Upper lobe of left lung (tissue), 6 donors: ENCODE data around the gene CHST11. TPM values are rescaled to one million over a fixed set of nuclear protein-coding genes. Genes with fewer than 3 reads are reported as not detected.

Source experiments
- ATAC-seq, 2 donors: fragments of 200-7000 bp; cut with Tn5 transposase; one replicate each; pipeline ENCODE4 v1.9.1; 2022; ENCODE audit warnings: mild to moderate bottlenecking in 2 of 2, moderate library complexity in 2 of 2; ENCODE audit not compliant: low FRiP score in 2 of 2
- DNase-seq, 2 donors: peaks; one replicate each; pipeline ENCODE4 v3.0.0-alpha.2; 2019 to 2020
- H3K27ac ChIP-seq, 4 donors: fragments of 200-600 bp; sonication (generic); one replicate each; pipeline ENCODE4 v1.5.1; 2016 to 2019
- H3K27me3 ChIP-seq, 4 donors: fragments of 200-600 bp; sonication (generic); one replicate each; pipeline ENCODE4 v1.5.1; 2017 to 2019
- H3K36me3 ChIP-seq, 4 donors: fragments of 200-600 bp; sonication (generic); one replicate each; pipeline ENCODE4 v1.5.1; 2016 to 2019
- H3K4me1 ChIP-seq, 4 donors: fragments of 200-600 bp; sonication (generic); one replicate each; pipeline ENCODE4 v1.5.1; 2018 to 2019
- H3K4me3 ChIP-seq, 4 donors: fragments of 200-600 bp; sonication (generic); one replicate each; pipeline ENCODE4 v1.5.1; 2017 to 2019; ENCODE audit warnings: mild to moderate bottlenecking in 2 of 4, moderate library complexity in 1 of 4
- H3K9me3 ChIP-seq, 4 donors: fragments of 200-600 bp; sonication (generic); one replicate each; pipeline ENCODE4 v1.5.1; 2018 to 2019
- EP300 ChIP-seq, 4 donors: sonication (generic); formaldehyde crosslinking; IDR thresholded peaks; one replicate each; pipeline ENCODE4 v1.5.1; 2017; ENCODE audit warnings: antibody characterized with exemption in 4 of 4, control low read depth in 2 of 4
- POLR2A ChIP-seq, 4 donors: fragments of 450-650 bp; IDR thresholded peaks; one replicate each; pipeline ENCODE4 v1.5.1; 2016 to 2017; ENCODE audit warnings: antibody characterized with exemption in 4 of 4, mild to moderate bottlenecking in 2 of 4
- POLR2AphosphoS5 ChIP-seq, 2 donors: sonication (generic); formaldehyde crosslinking; IDR thresholded peaks; one replicate each; pipeline ENCODE4 v1.5.1; 2017; ENCODE audit warnings: antibody characterized with exemption in 2 of 2
- WGBS, 2 donors: methylation state at CpG; one replicate each; pipeline ENCODE4 v1.1.5; 2017 to 2018; 5-methylcytosine and 5-hydroxymethylcytosine counted together
- total RNA-seq, 6 donors: library from RNA; depleted of rRNA in 4 of 6; stranded (reverse); fragments of >200 nt in 4 of 6; gene quantifications; one replicate each; pipeline versions ENCODE4 v1.1.0 to v1.2.1, GENCODE V29; 2016 to 2021
- TF ChIP-seq, protein P1 (sequence below), 6 experiments: fragments of 450-650 bp in 4 of 6; fragments of 200-600 bp in 2 of 6; sonication (generic) in 2 of 6; IDR thresholded peaks; one replicate each; pipeline ENCODE4 v1.5.1; 2016 to 2019; ENCODE audit warnings: antibody characterized with exemption in 6 of 6
- donor health status: DM: no; HTN: no; CAD: no; lungs with moderate emphysema.
- donor health status: DM: no; HTN: yes; CAD: no; lungs with severe emphysema.

Gene CHST11
- total RNA-seq, 6 donors from 2014 or later: 40.4 to 234 (median 58.4) TPM

DNA sequence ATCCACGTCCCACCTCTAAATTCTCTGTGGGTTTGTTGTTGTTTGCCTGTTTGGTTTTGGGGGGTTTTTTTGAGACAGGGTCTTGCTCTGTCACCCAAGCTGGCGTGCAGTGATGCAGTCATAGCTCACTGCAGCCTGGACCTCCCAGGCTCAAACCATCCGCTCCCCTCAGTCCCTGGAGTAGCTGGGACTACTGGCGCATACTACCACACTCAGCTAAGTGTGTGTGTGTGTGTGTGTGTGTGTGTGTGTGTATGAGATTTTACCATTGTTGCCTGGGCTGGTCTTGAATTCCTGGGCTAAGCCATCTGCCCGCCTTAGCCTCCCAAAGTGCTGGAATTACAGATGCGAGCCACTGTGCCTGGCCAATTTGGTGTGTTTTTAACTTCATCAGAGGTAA is 265.2 kb downstream of the CHST11 start:
- no peaks in the 10 kb centered on the region for H3K27me3 ChIP-seq
- no peak overlapping the region for H3K4me3 ChIP-seq
- DNase-seq: no peak
- H3K27ac ChIP-seq: no peak overlapping the region
- H3K9me3 ChIP-seq: no peaks in the 10 kb centered on the region
- WGBS, 2 donors: 91 to 97% methylated on average over 6 of the region's 6 CpGs
- no peaks in the 10 kb centered on the region for H3K36me3 ChIP-seq
- peaks cover 14 to 36% (median 26%) of the 10 kb centered on the region in 4 donors for H3K4me1 ChIP-seq
- TF ChIP-seq POLR2AphosphoS5 (IDR thresholded peaks at IDR 0.05) (no peak), EP300 (IDR thresholded peaks at IDR 0.05) (no peak), POLR2A (IDR thresholded peaks at IDR 0.05) (no peak)
- TF ChIP-seq, protein P1, sequence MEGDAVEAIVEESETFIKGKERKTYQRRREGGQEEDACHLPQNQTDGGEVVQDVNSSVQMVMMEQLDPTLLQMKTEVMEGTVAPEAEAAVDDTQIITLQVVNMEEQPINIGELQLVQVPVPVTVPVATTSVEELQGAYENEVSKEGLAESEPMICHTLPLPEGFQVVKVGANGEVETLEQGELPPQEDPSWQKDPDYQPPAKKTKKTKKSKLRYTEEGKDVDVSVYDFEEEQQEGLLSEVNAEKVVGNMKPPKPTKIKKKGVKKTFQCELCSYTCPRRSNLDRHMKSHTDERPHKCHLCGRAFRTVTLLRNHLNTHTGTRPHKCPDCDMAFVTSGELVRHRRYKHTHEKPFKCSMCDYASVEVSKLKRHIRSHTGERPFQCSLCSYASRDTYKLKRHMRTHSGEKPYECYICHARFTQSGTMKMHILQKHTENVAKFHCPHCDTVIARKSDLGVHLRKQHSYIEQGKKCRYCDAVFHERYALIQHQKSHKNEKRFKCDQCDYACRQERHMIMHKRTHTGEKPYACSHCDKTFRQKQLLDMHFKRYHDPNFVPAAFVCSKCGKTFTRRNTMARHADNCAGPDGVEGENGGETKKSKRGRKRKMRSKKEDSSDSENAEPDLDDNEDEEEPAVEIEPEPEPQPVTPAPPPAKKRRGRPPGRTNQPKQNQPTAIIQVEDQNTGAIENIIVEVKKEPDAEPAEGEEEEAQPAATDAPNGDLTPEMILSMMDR (IDR thresholded peaks at IDR 0.05): no peak
- ATAC-seq: no peak

DNA sequence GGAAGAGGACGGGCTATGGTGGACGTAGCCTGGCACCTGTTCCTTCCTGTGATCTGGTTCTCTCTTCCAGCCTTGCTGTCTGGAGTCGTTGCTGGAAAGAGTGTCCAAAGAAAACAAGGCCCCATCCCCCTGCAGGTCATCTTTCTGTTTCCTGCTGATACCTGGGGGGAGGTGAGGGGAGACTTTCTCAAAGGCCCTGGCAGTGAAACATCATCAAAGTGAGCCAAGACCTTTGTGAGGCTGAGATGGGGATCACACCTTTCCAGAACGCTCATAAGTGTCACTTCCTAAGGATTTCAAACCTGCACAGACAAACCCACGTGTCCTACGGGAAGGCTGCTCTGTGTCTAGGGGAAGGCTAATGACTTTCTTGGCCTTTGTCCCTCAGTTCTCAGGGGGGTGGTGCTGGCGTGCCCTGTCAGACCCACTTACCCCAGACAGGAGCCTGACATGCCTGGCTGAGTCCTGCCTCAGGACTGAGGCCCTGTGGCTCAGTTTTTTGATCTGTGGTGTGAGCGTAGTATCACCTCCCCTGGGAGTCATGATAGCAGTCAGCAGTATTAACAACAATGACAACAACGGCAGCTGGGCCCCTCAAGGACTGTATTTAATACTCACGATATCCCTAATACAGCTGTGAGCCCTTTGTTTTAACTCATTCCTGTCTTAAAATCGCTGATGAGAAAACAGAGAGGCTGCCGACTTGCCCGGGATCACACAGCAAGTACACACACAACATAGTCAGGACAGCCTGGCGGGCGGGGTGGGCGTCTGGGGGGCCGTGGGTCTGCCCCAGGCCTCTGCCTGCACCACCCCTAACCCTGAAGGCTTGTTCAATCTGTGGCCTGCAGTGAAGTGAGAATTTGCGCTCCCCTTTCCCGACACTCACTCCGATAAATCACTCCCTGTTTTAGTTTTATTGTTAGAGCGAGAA is 266.1 kb downstream of the CHST11 start:
- no peaks in the 10 kb centered on the region for H3K36me3 ChIP-seq
- DNase-seq (no peak), ATAC-seq (no peak)
- no peaks in the 10 kb centered on the region for H3K9me3 ChIP-seq
- H3K27ac ChIP-seq: no peak overlapping the region
- no peak overlapping the region for H3K4me3 ChIP-seq
- WGBS, 2 donors: 83 to 89% methylated on average over 21 of the region's 21 CpGs
- no peaks in the 10 kb centered on the region for H3K27me3 ChIP-seq
- peaks cover 14 to 41% (median 30%) of the 10 kb centered on the region in 4 donors for H3K4me1 ChIP-seq
- TF ChIP-seq EP300 (IDR thresholded peaks at IDR 0.05) (no peak), POLR2AphosphoS5 (IDR thresholded peaks at IDR 0.05) (no peak), POLR2A (IDR thresholded peaks at IDR 0.05) (no peak)
- TF ChIP-seq, protein P1 (IDR thresholded peaks at IDR 0.05): no peak

DNA sequence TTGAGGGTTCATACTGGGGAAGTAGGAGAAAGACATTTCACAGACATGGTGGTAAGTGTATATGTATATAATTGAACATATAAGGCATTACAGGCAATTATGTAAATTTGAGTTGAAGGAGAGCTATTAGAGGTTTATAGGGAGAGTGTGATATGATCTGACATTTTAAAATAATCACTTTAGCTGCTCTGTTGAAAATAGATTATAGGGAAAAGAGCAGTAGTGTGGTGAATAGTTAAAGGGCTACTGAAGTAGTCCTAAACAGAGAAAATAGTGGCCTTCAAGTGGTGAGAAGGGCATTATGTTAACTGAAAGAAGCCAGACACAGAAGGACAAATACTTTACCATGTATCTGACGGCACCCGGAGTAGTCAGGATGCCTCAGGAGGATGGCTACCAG is 267.1 kb downstream of the CHST11 start:
- TF ChIP-seq EP300 (IDR thresholded peaks at IDR 0.05) (no peak), POLR2A (IDR thresholded peaks at IDR 0.05) (no peak), POLR2AphosphoS5 (IDR thresholded peaks at IDR 0.05) (no peak)
- TF ChIP-seq, protein P1 (IDR thresholded peaks at IDR 0.05): no peak
- WGBS, 2 donors: 90 to 96% methylated on average over 2 of the region's 2 CpGs
- DNase-seq: no peak
- Histone ChIP-seq H3K36me3 (no peaks in the 10 kb centered on the region), H3K4me3 (no peak overlapping the region), H3K27ac (no peak overlapping the region), H3K9me3 (no peaks in the 10 kb centered on the region), H3K4me1 (peaks cover 9 to 38% (median 24%) of the 10 kb centered on the region in 4 donors), H3K27me3 (no peaks in the 10 kb centered on the region)
- no peak for ATAC-seq

DNA sequence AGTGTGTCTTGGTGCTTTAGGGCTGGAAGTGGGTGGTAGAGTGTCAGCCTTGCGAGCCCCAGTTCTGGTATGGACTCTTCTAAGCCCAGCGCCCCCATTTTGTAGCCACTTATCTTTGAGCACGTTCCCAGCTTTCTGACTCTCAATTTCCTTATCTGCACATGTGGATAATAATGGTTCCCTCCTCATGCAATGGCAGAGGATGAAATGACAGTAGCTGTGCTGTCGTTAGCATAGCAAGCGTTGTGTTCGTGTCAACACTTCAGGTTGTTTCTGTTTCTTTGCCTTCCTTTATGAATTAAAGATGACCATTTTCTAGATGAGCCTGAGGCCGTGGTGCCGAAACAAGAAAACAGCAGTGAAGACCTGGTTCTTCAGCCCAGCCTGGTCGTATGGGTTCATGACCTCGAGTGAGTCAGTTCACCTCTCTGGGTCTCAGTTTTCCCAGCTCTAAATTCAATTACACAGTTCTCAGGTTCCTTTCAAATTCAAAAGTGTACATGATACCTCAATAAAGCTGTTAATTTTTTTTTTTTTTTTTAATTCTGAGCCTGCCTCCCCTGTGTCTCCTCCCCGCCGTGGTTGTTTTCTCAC is 268.3 kb downstream of the CHST11 start:
- 94 to 97% methylated on average over 12 of the region's 12 CpGs for WGBS, 2 donors
- Histone ChIP-seq H3K36me3 (no peaks in the 10 kb centered on the region), H3K4me1 (peaks cover 0 to 30% (median 14%) of the 10 kb centered on the region in 4 donors), H3K27ac (no peak overlapping the region), H3K27me3 (no peaks in the 10 kb centered on the region), H3K4me3 (no peak overlapping the region), H3K9me3 (no peaks in the 10 kb centered on the region)
- no peak for DNase-seq
- no peak for ATAC-seq
- TF ChIP-seq EP300 (IDR thresholded peaks at IDR 0.05) (no peak), POLR2A (IDR thresholded peaks at IDR 0.05) (no peak), POLR2AphosphoS5 (IDR thresholded peaks at IDR 0.05) (no peak)
- TF ChIP-seq, protein P1 (IDR thresholded peaks at IDR 0.05): no peak
